OCI-LY1 (cell line): ENCODE data around the gene PSTPIP2.
"Not testable (repeated sequence)": the region's sequence is repeated elsewhere in the genome, so short reads cannot be mapped to it uniquely, and the experiment has no call there.

ENCODE experiments used
- H2AFZ ChIP-seq: fragments of 200-600 bp; sonication (generic), shearing (Covaris generic); 2 replicates; pipeline ENCODE4 v1.6.0; 2014; ENCODE audit warnings: antibody characterized with exemption, mild to moderate bottlenecking, low read length
- H3F3A ChIP-seq: fragments of 200-600 bp; sonication (generic), shearing (Covaris generic); 2 replicates; pipeline ENCODE4 v1.6.0; 2014; ENCODE audit warnings: mild to moderate bottlenecking, antibody characterized with exemption, low read length, moderate library complexity; ENCODE audit not compliant: insufficient read depth
- H3K27ac ChIP-seq: fragments of 200-600 bp; sonication (generic); 2 replicates; pipeline ENCODE4 v1.5.1; 2014; ENCODE audit warnings: low read length, mixed run types, mild to moderate bottlenecking, low read depth; ENCODE audit not compliant: poor library complexity, severe bottlenecking
- H3K27me3 ChIP-seq: fragments of 200-600 bp; sonication (generic); 2 replicates; pipeline ENCODE4 v1.6.0; 2014; ENCODE audit warnings: antibody characterized with exemption, mild to moderate bottlenecking, low read length, moderate library complexity; ENCODE audit not compliant: insufficient read depth
- H3K36me3 ChIP-seq: fragments of 200-600 bp; sonication (generic); 2 replicates; pipeline ENCODE4 v1.6.1; 2014; ENCODE audit warnings: mild to moderate bottlenecking, antibody characterized with exemption, low read length, moderate library complexity, mixed read lengths; ENCODE audit not compliant: insufficient read depth
- H3K4me1 ChIP-seq: fragments of 200-600 bp; sonication (generic); 2 replicates; pipeline ENCODE4 v1.5.1; 2014; ENCODE audit warnings: mild to moderate bottlenecking, low read length, moderate library complexity; ENCODE audit not compliant: insufficient read depth, severe bottlenecking
- H3K4me2 ChIP-seq: fragments of 200-600 bp; sonication (generic), shearing (Covaris generic); 2 replicates; pipeline ENCODE4 v1.6.1; 2014; ENCODE audit warnings: low read length
- H3K4me3 ChIP-seq: fragments of 200-600 bp; sonication (generic); 2 replicates; pipeline ENCODE4 v1.5.1; 2014; ENCODE audit warnings: low read length, low read depth, mild to moderate bottlenecking, mixed read lengths; ENCODE audit not compliant: poor library complexity, severe bottlenecking
- H3K79me2 ChIP-seq: fragments of 200-600 bp; shearing (Covaris generic); 2 replicates; pipeline ENCODE4 v1.6.1; 2016; ENCODE audit warnings: mixed run types, low read length, mixed read lengths; ENCODE audit not compliant: insufficient read depth
- H3K9ac ChIP-seq: fragments of 200-600 bp; sonication (generic), shearing (Covaris generic); 2 replicates; pipeline ENCODE4 v1.6.1; 2014; ENCODE audit warnings: mild to moderate bottlenecking, low read length, mixed read lengths
- H3K9me2 ChIP-seq: fragments of 200-600 bp; sonication (generic), shearing (Covaris generic); 2 replicates; pipeline ENCODE4 v1.6.1; 2014; ENCODE audit warnings: low read depth, mild to moderate bottlenecking, low read length, mixed read lengths
- H3K9me3 ChIP-seq: fragments of 200-600 bp; shearing (Covaris generic); 2 replicates; pipeline ENCODE4 v1.6.1; 2014; ENCODE audit warnings: low read length, mixed read lengths
- H4K20me1 ChIP-seq: fragments of 200-600 bp; sonication (generic), shearing (Covaris generic); 2 replicates; pipeline ENCODE4 v1.6.0; 2016; ENCODE audit warnings: mild to moderate bottlenecking, low read length; ENCODE audit not compliant: insufficient read depth
- CTCF ChIP-seq: fragments of 200-600 bp; sonication (generic), shearing (Covaris generic); IDR thresholded peaks from 2 replicates; pipeline ENCODE4 v1.5.1; 2017; ENCODE audit warnings: mild to moderate bottlenecking, antibody characterized with exemption, low read length, moderate library complexity, mixed read lengths
- EZH2 ChIP-seq: fragments of 200-600 bp; sonication (generic), shearing (Covaris generic); IDR thresholded peaks from 2 replicates; pipeline ENCODE4 v1.8.0; 2017; ENCODE audit warnings: borderline replicate concordance, mixed run types, mild to moderate bottlenecking, antibody characterized with exemption, low read length, moderate library complexity, mixed read lengths

PSTPIP2 gene

GRCh38 chr18:45974088-45974536 is 97.9 kb downstream of the PSTPIP2 start:
- TF ChIP-seq EZH2: no peak
- TF ChIP-seq CTCF: peak; percentile 76
- Histone ChIP-seq H3K4me3 (no peak overlapping the region), H3K79me2 (no peaks in the 10 kb centered on the region), H3K9me3 (no peaks in the 10 kb centered on the region), H2AFZ (no peak overlapping the region), H3K27ac (no peak overlapping the region), H3K36me3 (no peaks in the 10 kb centered on the region), H3K9me2 (no peaks in the 10 kb centered on the region), H3K4me1 (no peaks in the 10 kb centered on the region), H3K9ac (no peak overlapping the region), H3K4me2 (no peak overlapping the region), H3K27me3 (no peaks in the 10 kb centered on the region), H4K20me1 (no peaks in the 10 kb centered on the region), H3F3A (no peaks in the 10 kb centered on the region)

GRCh38 chr18:45967007-45967706 is 104.9 kb downstream of the PSTPIP2 start, which contains the start of gene EPG5:
Gene EPG5 (minus strand): TSS chr18:45967329. CDS start chr18:45967239, 90 bp downstream.
- Histone ChIP-seq H3K4me2 (peak within 1 kb of the TSS; percentile 86), H3K36me3 (peaks cover 7% of the 10 kb centered on the region; the same call in 1 of the 2 replicates), H2AFZ (peak within 1 kb of the TSS; percentile 84), H3K9me3 (no peaks in the 10 kb centered on the region), H3K27ac (peak within 1 kb of the TSS; percentile 2), H4K20me1 (no peaks in the 10 kb centered on the region), H3K4me3 (peak within 1 kb of the TSS; percentile 88), H3K9me2 (no peaks in the 10 kb centered on the region), H3K4me1 (peaks cover 11% of the 10 kb centered on the region), H3K9ac (peak within 1 kb of the TSS; percentile 80), H3F3A (no peaks in the 10 kb centered on the region), H3K79me2 (peaks cover 6% of the 10 kb centered on the region), H3K27me3 (no peaks in the 10 kb centered on the region)
- no peak for TF ChIP-seq EZH2
- no peak for TF ChIP-seq CTCF

GRCh38 chr18:45964913-45965312 is 107.1 kb downstream of the PSTPIP2 start:
- not testable (repeated sequence) for H3K9me3 ChIP-seq, H4K20me1 ChIP-seq, H2AFZ ChIP-seq, H3K9ac ChIP-seq, H3K9me2 ChIP-seq, H3K79me2 ChIP-seq, H3K27ac ChIP-seq, H3K27me3 ChIP-seq, H3F3A ChIP-seq, H3K4me2 ChIP-seq, H3K4me3 ChIP-seq, H3K36me3 ChIP-seq
- peaks cover 11% of the 10 kb centered on the region for H3K4me1 ChIP-seq

- Histone ChIP-seq H3K79me2 (peaks cover 10% of the 10 kb centered on the region), H3F3A (no peaks in the 10 kb centered on the region), H3K4me2 (no peak overlapping the region)
Observed at GRCh38 chr18:45962866-45963265, 109.2 kb downstream of the PSTPIP2 start.

More at GRCh38 chr18:45962866-45963265, 109.2 kb downstream of the PSTPIP2 start:
- Histone ChIP-seq H3K27me3 (no peaks in the 10 kb centered on the region), H3K4me1 (peaks cover 8% of the 10 kb centered on the region), H3K9ac (no peak overlapping the region), H3K9me3 (no peaks in the 10 kb centered on the region), H3K36me3 (peaks cover 7% of the 10 kb centered on the region; the same call in 1 of the 2 replicates), H3K4me3 (no peak overlapping the region), H2AFZ (no peak overlapping the region), H3K9me2 (no peaks in the 10 kb centered on the region), H4K20me1 (no peaks in the 10 kb centered on the region), H3K27ac (no peak overlapping the region)
- TF ChIP-seq CTCF (no peak), EZH2 (no peak)
